GM18873 (cell line): ENCODE measurements around the gene WNT3A.

ENCODE experiments used
- ATAC-seq: cut with Tn5 transposase; IDR thresholded peaks from one replicate; pipeline ENCODE4 v1.9.1; 2021; ENCODE audit warnings: mild to moderate bottlenecking, moderate library complexity, moderate number of reproducible peaks; ENCODE audit not compliant: unreplicated experiment, low FRiP score

Gene WNT3A

DNA sequence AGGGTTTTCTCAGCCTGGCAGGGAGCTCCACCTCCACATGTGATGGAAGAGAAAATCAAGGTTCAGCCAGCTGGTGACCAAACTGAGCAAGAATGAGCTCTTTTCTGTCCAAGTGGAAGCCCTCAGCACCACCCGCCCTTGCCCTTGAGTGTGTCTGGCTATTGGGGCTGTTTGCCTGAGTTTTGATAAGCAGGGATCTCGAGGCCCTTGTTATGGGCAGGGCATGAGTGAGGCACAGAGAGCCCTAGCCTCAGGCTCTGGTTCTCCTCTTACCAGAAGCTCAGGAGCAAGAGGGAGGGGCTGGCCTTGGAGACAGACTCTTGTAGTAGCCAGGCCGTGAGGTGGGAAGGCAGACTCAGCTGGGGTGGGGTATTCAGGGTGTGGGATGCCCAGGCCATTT is 38.2 kb downstream of the WNT3A start:
- ATAC-seq = no peak

DNA sequence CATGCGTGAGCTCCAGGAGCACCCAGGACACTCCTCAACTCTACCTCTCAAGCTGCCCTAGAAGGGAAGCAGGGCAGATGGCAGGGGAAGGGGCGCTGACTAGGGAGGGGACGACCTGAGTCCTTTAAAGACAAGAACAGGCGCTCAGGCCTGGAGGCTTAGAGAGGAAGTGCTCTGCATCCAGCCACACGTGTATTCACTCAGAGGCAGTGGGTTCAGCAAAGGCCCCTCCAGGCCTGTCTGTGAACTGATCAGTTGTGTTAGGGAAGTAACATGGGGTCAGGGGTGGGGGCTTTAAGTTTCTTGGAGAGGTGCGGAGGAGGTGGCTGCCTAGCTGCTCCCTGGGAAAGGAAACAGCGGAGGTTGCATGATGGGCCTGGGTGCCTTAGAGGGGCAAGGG is 38.6 kb downstream of the WNT3A start:
- no peak for ATAC-seq

DNA sequence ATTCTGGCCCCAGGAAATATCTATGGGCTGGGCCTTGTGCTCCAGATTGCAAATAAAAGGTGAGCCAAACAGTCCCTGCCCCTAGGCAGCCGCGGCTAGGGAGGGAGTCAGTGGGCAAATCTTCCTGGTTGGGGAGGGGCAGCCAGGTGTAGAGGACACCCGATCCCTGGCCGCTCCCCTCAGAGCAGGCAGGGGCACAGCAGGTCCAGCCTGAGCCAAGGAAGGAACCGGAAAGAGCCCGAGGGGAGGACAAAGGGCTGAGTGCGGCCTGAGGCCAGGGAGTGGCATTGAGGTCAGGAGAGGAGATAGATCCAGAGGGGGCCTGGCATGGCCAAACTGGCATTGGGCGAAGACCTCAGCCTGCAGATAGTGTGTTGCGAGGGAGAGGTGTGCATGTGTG is 39.1 kb downstream of the WNT3A start:
- ATAC-seq = no peak

DNA sequence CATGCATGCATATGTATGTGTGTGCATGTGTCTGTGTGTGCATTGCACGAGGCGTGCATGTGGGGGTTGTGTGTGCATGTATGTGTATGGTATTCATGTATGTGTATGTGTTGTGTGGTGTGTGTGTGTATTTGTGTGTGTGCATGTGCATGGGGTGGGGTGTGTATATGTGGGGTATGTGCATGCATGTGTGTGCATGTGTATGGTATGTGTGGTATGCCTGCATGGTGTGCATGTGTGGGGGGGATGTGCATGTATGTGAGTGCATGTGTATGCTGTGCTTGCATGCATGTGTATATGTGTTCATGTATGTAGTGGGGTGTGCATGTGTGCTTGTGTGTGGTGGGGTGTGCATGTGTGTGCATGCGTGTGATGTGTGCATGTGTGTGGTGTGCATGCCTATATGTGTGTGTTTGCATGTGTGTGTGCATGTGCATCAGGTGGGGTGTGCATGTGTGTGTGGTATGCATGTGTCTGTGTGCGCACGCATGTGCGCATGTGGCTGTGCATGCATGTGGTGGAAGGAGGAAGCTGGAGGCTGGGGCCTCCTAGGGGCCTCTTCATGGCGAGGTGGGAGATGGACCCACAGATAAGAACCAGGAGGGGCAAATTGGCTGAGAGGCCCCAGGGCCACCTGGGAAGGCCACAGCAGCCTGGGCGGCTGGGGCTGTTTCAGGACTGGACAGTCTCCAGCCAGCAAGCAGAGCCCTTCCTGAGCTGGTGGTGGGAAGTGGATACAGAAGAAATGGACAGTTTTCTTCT is 39.8 kb downstream of the WNT3A start:
- ATAC-seq = no peak

DNA sequence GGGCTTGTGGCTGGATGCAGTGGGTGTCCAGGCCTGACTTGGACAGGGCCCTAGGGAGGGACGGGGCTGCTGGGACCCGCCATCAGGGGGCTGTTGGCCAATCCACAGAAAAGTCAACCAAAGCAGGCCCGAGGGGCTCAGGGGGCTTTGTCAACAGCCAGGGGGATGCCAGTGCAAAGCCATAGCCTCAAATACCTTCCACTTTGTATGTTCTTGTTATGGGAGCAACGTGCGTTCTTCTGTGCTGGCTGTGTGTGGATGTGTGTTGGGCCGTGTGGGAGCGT is 40.3 kb downstream of the WNT3A start:
- no peak for ATAC-seq

DNA sequence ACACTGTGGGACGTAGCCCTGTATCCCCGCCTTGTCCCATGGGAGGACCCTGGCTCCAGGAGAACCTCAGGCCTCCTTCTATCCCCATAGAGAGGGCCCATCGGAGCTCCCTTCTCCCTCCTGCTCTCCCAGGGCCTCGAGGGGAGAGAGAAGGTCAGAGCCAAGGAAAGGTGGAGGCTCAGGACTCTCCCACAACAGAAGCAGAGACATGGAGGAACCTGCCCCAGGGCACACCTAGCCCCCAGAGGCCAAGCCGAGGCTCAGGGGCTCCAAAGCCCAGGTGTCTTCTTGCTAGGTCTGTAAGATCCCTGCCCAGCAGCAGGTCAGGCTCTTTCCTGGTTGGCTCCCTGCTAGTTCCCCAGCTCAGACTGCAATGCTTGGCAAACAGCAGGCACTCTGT is 41.3 kb downstream of the WNT3A start:
- no peak for ATAC-seq

DNA sequence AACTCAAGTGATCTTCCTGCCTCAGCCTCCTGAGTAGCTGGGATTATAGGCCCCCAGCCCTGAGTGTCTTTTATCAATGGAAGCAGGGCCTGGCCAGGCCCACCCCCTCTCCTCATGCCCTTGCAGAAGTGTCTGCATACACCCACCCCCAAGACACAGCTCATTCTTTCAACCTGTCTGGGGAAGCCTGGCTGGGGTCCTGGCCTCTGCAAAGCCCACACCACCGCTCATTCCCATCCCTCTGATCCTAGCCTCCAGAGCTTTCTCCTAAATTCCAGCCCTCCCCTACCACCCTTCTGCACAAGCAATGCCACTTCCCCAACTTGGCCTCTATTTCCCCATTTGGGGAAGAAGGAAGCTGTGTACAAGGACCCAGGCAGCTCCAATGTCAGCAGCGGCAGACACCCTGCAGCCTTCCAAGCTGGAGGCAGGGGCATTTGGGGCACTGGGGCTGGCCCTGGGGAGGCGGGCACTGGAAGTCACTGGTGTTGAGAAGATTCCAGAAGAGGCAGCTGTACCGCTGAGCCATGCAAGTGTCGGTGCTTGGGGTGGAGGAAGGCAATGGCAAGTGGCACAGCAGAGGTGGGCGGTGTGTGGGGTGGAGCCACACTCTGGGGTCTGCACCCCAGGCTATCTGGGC is 42.0 kb downstream of the WNT3A start:
- ATAC-seq = no peak

DNA sequence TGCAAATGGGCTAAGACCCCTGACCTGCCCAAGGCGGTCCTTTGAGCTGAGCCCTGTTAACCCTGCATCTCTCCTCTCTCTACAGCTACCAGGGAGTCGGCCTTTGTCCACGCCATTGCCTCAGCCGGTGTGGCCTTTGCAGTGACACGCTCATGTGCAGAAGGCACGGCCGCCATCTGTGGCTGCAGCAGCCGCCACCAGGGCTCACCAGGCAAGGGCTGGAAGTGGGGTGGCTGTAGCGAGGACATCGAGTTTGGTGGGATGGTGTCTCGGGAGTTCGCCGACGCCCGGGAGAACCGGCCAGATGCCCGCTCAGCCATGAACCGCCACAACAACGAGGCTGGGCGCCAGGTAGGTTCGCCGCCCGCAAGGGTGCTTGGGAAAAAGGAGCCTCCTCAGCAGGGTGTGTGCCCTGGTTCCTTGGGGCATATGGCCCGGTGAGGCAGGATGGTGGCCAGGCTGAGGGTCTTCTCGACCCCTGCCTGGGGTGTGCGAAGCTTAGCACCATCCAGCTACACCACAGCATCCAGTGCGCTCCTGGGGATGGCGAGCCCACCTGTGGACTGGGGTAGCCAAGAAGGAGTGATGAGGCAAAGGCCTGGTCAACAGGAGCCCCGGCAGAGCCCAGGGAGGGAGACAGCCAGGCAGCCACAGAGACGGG is 43.9 kb downstream of the WNT3A start:
- ATAC-seq = no peak

DNA sequence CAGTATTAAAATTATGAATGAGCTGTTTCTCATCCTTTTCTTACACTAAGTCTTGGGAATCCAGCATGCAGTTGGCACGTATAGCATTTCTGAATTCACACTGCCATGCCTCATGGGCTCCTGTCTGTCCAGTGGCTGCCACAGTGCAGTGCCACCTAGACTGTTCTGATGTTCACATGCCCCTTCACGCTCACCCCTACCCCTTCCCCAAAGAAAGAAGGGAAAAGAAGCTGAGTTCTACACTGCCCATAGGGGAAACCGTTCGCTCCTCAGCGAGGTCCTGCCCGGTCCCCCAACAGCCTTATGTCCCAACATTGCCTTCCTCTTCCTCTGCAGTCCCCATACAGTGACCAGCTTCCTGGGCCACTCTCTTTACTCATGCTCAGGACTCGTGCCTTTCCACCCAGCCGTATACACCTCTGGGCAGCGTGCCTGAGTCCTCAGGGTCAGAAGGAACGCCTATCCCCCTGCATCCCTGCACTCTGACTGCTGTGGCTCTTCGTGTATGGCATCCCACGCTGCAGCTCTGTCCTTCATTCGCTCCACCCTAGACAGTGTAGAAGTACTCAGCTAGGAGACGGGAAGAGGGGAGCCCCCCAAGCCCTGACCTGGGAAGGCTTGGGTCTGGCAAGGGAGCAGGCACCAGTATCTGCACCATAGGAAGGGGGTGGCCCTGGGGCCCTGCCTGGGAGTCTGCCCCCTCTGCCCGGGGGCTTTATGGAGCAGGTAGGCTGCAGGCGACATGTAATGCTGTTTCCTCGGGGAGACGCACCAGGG is 51.6 kb downstream of the WNT3A start:
- no peak for ATAC-seq

DNA sequence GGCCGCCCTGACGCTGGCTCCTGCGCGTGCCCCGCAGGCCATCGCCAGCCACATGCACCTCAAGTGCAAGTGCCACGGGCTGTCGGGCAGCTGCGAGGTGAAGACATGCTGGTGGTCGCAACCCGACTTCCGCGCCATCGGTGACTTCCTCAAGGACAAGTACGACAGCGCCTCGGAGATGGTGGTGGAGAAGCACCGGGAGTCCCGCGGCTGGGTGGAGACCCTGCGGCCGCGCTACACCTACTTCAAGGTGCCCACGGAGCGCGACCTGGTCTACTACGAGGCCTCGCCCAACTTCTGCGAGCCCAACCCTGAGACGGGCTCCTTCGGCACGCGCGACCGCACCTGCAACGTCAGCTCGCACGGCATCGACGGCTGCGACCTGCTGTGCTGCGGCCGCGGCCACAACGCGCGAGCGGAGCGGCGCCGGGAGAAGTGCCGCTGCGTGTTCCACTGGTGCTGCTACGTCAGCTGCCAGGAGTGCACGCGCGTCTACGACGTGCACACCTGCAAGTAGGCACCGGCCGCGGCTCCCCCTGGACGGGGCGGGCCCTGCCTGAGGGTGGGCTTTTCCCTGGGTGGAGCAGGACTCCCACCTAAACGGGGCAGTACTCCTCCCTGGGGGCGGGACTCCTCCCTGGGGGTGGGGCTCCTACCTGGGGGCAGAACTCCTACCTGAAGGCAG is 52.3 kb downstream of the WNT3A start:
- ATAC-seq = no peak

DNA sequence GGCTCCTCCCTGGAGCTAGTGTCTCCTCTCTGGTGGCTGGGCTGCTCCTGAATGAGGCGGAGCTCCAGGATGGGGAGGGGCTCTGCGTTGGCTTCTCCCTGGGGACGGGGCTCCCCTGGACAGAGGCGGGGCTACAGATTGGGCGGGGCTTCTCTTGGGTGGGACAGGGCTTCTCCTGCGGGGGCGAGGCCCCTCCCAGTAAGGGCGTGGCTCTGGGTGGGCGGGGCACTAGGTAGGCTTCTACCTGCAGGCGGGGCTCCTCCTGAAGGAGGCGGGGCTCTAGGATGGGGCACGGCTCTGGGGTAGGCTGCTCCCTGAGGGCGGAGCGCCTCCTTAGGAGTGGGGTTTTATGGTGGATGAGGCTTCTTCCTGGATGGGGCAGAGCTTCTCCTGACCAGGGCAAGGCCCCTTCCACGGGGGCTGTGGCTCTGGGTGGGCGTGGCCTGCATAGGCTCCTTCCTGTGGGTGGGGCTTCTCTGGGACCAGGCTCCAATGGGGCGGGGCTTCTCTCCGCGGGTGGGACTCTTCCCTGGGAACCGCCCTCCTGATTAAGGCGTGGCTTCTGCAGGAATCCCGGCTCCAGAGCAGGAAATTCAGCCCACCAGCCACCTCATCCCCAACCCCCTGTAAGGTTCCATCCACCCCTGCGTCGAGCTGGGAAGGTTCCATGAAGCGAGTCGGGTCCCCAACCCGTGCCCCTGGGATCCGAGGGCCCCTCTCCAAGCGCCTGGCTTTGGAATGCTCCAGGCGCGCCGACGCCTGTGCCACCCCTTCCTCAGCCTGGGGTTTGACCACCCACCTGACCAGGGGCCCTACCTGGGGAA is 53.0 kb downstream of the WNT3A start:
- no peak for ATAC-seq

DNA sequence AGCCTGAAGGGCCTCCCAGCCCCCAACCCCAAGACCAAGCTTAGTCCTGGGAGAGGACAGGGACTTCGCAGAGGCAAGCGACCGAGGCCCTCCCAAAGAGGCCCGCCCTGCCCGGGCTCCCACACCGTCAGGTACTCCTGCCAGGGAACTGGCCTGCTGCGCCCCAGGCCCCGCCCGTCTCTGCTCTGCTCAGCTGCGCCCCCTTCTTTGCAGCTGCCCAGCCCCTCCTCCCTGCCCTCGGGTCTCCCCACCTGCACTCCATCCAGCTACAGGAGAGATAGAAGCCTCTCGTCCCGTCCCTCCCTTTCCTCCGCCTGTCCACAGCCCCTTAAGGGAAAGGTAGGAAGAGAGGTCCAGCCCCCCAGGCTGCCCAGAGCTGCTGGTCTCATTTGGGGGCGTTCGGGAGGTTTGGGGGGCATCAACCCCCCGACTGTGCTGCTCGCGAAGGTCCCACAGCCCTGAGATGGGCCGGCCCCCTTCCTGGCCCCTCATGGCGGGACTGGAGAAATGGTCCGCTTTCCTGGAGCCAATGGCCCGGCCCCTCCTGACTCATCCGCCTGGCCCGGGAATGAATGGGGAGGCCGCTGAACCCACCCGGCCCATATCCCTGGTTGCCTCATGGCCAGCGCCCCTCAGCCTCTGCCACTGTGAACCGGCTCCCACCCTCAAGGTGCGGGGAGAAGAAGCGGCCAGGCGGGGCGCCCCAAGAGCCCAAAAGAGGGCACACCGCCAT is 53.8 kb downstream of the WNT3A start:
- ATAC-seq = no peak

DNA sequence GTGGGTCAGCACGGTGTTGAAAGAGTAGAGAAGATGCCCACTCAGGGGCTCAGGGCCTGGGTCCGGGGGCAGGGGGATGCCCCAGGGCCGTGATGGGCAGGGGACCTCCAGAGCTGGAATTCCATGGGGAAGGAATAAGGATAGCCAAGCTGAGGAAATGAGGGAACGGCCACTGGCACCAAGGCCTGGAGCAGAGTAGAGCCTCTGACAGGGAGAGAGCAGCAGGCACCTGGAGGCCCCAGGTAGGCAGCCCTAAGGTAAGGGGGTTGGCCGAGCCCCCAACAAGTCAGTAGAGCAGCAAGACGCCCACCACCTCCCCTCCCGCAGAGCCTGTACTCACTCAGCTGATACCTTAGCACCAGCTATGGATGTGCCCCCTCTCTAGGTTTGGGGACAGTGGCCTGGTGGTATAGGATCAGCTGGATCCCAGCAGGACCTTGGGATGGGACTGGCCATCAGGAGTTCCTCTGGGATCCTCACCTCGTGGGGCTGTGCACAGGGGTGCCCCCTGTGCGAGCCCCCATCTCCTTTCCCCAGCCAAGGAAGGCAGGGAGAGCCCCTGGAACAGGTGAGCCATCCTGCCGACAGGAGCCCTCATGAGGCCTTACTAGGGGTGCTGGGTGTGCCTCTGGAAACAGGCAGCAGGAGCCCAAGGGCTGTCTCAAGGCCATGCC is 54.8 kb downstream of the WNT3A start:
- no peak for ATAC-seq

DNA sequence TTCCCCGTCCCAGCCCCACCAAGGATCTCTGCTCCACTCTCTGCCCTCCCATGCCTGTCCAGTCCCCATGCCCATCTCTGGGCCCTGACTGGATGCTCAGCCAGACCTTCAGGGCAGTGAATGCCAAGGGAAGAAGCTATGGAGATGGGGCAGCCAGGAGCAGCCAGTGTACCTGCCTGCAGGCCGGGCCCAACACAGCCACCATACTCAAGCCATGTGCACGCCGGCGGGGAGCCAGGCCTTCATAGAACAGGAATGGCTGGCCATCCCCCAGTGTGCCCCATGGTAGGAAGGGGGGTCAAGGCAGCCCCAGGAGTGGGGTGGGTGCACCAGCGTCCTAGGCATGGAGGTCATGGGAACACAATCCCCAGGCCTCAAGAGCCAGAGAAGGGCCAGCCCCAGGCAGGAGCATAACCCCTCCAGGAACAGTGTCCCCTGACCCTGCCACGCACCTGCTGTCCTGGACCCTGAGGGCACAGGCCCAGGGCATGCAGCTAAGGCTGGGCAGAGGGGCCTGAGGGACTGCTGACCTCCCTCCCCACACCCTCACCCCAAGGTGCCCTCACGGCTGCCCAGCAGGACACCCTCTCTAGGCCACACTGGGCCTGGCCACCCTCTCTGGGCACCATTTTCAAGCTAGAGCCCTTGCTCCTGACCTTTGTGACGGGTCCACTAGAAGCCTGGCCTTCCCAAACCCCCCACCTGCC is 55.4 kb downstream of the WNT3A start:
- ATAC-seq = no peak

DNA sequence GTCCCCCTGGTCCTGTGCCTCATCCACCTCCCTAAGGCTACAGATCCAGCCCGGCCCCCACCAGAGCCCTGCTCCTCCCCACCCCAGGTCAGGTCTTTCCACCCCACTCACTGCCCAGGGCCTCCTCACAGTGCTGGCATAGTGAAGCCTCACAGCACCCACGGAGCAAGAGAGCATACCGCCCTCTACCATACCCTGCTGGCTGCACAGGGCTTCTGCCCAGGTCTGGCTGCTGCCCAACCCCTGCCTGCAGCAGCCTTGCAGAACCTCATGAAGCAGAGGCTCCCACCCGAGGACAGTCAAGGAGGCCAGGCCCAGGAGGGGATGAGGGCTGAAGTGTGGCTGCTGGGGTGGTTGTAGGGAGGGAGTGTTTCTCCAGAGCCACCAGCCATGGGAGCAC is 56.0 kb downstream of the WNT3A start:
- ATAC-seq = no peak

DNA sequence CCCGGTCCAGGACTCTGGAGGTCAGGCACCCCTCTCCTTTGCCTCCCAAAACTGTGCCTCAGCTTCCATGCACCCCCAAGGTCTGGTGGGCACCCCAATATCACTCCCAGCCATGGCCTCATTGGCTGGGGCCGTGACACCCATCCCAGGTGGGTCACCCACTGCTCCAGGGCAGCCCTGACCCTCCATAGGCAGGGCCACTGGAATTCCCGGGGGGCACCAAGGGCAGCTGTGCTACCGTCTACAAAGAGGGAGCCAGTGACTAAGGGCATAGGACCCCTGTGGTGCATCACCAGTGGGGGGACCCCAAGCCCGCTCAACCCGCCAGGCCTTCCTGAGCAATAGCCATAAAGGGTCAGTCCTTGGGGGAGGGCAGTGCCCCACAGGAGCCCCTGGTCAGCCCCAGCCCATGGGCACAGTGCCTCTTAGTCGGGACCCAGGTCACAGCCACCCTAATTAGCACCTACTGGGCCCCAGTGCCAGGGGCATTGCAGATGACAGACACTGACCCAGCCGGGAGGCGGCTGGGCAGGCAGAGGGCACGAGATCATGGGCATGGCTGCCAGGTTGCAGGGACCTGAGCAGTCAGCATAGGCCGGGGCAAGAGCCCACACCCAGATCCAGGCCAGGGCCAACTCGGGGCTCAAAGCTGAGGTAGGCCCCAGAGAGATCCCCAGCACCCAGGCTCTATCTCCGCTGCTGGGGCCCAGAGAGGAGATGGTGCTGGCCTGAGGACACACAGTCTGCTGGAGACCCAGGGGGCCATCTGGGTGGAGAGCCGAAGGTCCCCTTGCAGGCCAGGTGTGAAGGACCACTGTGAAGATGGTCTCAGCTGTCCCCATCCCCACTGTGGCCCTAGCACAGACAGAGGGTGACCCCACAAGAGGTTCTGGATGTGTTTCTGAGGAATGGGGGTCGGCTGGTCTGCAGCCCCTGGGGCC is 56.7 kb downstream of the WNT3A start:
- ATAC-seq = no peak

DNA sequence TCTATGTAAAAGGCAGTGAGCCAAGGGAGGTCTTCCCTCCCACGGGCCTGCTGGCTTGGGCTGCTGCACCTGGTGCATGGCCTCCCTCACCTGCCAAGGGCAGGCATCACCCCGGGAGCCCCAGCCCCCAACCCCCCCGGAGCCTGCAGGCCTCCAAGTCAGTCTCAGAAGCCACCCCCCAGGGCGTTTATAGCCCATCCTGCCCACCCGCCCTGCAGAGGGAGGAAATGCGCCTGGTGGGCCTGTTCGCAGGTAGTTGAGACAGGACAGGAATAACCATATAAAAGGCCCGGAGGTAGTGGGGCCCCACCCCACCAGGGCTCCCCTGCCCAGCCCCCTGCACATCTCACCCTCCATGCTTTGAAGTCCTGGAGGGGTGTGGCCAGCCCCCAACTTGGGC is 57.5 kb downstream of the WNT3A start:
- no peak for ATAC-seq
